OCI-M1 (cell line): Measurements from ENCODE around the gene EVPL.
"Not testable (repeated sequence)": the region's sequence is repeated elsewhere in the genome, so short reads cannot be mapped to it uniquely, and the experiment has no call there.

Source experiments
- DNase-seq: peaks from one replicate; lab custom pipeline; 2025; lab: John Stamatoyannopoulos, UW

The EVPL gene

GRCh38 chr17:76048025-76048605 lies 21.0 kb upstream of the EVPL start:
- no peak for DNase-seq

- no peak for DNase-seq
Measured at GRCh38 chr17:76046064-76046463, 19.0 kb upstream of the EVPL start.

GRCh38 chr17:76044475-76045007 lies 17.4 kb upstream of the EVPL start:
- DNase-seq = not testable (repeated sequence)

- not testable (repeated sequence) for DNase-seq
Measured at GRCh38 chr17:76042868-76043267, 15.8 kb upstream of the EVPL start.

- no peak for DNase-seq
Measured at GRCh38 chr17:76040376-76040775, 13.3 kb upstream of the EVPL start.

GRCh38 chr17:76039121-76039520 lies 12.0 kb upstream of the EVPL start:
- DNase-seq = no peak

- no peak for DNase-seq
Measured at GRCh38 chr17:76038050-76038449, 10.9 kb upstream of the EVPL start.

GRCh38 chr17:76036497-76037261 lies 9.6 kb upstream of the EVPL start:
- no peak for DNase-seq

- no peak for DNase-seq
Measured at GRCh38 chr17:76034428-76035350, 7.6 kb upstream of the EVPL start.

GRCh38 chr17:76033139-76033538 lies 6.0 kb upstream of the EVPL start:
- DNase-seq = no peak

- DNase-seq = no peak
Measured at GRCh38 chr17:76032780-76033108, 5.6 kb upstream of the EVPL start.

- no peak for DNase-seq
Measured at GRCh38 chr17:76032073-76032779, 5.1 kb upstream of the EVPL start.

- no peak for DNase-seq
Measured at GRCh38 chr17:76026714-76027158, 370 bp downstream of the EVPL start.

- DNase-seq = no peak
Measured at GRCh38 chr17:76025294-76025693, 1.8 kb downstream of the EVPL start.

- DNase-seq = no peak
Measured at GRCh38 chr17:76024353-76024752, 2.8 kb downstream of the EVPL start.

GRCh38 chr17:76023900-76024237 lies 3.2 kb downstream of the EVPL start:
- no peak for DNase-seq

- no peak for DNase-seq
Measured at GRCh38 chr17:76022973-76023899, 3.9 kb downstream of the EVPL start.

GRCh38 chr17:76022285-76022684 lies 4.8 kb downstream of the EVPL start:
- DNase-seq = no peak

- no peak for DNase-seq
Measured at GRCh38 chr17:76019833-76020467, 7.2 kb downstream of the EVPL start.

- DNase-seq = no peak
Measured at GRCh38 chr17:76018801-76019200, 8.3 kb downstream of the EVPL start.

- DNase-seq = no peak
Measured at GRCh38 chr17:76018340-76018680, 8.8 kb downstream of the EVPL start.
